GM19239 (cell line): Measurements from ENCODE around the gene GPR156.
"Not testable (repeated sequence)": the region's sequence is repeated elsewhere in the genome, so short reads cannot be mapped to it uniquely, and the experiment has no call there.

Experiments
- DNase-seq: peaks from one replicate; pipeline ENCODE4 v3.0.0; 2011; ENCODE audit warnings: low spot score; ENCODE audit not compliant: insufficient read length
- FAIRE-seq: peaks from 2 replicates; lab custom pipeline; 2011; peaks lifted over from hg19 to GRCh38; lab: Jason Lieb, UNC

GPR156 gene

DNA sequence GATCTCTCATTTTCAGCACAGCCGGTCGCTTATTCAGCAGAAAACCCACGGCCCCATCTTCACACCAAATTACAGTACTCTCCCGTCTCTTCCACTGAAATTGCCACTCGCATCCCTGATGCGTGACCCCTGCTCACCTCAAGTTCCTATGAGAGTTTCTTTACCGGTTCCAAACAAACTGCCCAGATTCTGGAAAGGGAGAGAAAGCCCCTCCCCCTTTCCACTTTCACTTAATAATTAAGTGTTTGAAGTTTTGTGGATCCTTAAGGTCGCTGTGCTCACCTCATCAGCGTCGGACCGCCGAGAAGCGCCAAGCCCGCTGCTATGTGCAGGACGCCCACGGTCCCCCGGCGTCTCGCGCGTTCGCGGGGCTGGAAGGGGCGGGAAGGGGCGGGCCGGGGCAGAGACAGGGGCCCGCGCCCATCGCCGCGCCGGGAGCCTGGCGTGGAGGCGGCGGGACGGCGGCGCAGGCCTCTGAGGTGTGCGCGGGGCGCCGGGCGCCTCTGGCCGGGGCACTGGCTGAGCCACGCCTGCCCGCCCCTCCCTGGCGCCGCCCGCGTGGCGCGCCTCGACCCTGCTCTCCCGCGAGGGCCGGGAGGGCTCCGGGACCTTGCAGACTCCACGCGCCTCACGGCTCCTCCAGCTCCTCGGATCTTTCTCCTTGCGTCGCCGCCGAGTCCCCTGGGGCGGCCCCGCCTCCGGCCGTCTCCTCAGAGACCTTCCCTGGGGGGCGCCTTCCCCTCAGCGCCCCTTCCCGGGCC, at the start of gene GPR156:
Gene GPR156, minus strand, starts transcription at position 476 of the 761 bp plus-strand sequence. CDS start 41,124 bp downstream, outside the sequence.
- FAIRE-seq: no peak
- DNase-seq: no peak

DNA sequence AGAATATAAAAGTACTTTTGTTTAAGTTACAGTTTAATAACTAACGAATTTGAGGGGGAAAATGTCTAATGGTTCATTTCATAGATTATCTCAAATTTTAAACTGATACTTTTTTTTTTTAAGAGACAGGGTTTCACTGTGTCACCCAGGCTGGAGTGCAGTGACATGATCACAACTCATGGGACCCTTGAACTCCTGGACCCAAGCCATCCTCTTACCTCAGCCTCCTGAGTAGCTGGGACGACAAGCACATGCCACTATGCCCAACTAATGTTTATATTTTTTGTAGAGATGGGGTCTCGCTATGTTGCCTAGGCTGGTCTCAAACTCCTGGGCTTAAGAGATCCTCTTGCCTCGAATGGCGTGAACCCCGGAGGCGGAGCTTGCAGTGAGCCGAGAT, 47.6 kb upstream of the GPR156 start:
- DNase-seq (no peak), FAIRE-seq (no peak)

DNA sequence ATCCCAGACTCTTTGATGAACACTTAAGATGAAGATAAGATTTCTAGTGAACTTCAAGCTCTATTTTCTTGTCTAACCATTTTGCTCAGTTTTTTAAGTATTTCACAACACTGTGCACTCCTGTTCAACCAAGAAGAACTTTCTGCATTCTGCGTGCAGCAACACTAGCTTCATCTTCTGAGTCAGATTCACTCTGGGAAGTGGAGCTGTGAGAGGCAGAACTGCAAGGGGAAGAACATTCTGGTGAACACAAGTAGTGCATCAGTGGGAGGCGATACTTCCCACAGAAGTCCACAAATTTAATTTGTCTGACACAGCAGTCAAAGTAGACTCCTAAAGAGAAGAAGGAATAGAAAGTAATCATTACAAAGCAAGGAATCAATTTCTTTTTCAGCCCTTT, 46.1 kb upstream of the GPR156 start:
- FAIRE-seq (peak; percentile 37), DNase-seq (no peak)

DNA sequence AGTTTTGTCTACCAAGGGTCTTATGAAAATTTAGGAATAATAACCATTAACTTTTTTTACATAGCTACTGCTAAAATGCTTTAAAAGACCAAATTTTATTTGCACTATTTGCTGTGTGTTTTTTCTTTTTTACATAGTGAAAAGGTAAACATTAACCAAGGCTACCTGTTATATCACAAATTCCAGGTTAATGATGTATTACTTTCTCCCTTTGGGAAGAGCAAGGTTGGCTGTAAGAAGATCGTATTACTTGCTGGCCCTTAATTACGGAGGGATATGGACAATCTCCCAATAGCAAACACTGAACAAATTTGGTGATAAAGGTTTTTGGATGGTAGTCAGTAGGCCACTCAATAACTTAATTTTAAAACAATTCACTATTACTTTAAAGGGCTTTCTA, 41.8 kb upstream of the GPR156 start:
- FAIRE-seq: peak; percentile 71
- DNase-seq: no peak

DNA sequence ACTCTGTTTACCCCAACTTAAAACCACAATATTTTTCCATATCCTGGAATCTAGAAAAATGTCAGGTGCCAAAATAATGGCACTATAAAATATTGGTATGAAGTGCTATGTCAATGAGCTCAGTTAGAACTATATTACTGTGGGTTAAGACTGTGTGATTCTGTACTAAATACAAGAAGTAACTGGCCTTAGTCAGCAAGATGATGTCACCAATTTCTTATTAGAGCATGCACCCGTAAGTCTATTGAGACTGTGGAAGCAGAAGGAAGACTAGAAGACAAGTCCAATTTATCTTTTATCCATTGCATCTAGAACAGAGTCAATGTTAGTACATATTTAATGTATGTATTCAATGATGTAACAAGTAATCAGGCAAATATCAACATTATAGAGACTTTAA, 39.2 kb upstream of the GPR156 start:
- FAIRE-seq (no peak), DNase-seq (no peak)

DNA sequence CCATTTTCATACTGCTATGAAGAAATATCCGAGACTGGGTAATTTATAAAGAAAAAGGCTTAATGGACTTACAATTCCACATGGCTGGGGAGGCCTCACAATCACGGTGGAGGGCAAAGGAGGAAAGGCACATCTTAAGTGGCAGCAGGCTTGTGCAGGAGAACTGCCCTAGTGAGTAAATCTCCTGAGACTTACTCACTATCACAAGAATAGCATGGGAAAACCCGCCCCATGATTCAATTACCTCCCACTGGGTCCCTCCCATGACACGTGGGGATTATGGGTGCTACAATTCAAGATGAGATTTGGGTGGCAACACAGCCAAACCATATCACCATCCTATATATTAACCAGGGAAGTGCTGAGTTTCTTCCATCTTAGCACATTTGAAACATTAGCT, 38.7 kb upstream of the GPR156 start:
- not testable (repeated sequence) for DNase-seq, FAIRE-seq

DNA sequence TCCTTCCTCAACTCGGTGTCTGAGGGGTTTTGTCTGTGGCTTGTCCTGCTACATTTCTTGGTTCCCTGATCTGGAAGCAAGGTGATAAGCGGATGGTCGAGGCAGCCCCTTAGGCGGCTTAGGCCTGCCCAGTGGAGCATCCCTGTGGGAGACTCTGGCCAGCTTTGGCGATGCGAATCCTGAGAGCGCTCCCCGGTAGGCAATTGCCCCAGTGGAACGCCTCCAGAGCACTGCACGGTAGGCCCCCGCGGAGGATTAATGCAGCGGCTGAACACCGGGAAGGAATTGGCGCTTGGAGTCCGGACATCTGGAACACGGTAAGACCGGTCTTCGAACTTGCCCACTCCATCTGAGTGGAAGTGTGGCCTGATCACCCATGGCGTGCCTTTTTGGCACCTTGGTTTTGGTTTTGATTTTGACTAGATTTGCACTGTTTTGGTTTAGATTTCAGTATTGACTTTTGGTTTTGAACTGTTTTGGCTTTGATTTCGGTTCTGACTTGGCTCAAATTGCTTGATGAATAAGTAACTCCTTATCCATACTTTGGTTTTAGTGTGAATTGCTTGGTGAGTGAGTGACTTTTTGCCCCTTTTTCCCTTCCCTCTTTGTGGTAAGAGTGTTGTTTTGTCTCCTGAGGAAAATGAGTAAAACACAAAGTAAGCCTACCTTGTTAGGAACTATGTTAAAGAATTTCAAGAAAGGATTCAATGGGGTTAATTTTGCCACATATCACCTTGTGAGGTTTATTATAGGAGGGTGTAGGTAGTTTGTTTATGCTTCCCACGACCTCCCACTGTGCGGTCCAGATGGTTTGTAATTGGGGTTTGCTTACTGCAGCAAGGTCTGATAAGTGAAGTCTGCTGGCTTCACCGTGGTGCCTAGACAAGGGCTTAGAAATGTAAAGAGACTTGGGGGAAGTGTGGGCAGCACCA, 27.1 kb upstream of the GPR156 start:
- peak; percentile 85 for FAIRE-seq
- DNase-seq: no peak

DNA sequence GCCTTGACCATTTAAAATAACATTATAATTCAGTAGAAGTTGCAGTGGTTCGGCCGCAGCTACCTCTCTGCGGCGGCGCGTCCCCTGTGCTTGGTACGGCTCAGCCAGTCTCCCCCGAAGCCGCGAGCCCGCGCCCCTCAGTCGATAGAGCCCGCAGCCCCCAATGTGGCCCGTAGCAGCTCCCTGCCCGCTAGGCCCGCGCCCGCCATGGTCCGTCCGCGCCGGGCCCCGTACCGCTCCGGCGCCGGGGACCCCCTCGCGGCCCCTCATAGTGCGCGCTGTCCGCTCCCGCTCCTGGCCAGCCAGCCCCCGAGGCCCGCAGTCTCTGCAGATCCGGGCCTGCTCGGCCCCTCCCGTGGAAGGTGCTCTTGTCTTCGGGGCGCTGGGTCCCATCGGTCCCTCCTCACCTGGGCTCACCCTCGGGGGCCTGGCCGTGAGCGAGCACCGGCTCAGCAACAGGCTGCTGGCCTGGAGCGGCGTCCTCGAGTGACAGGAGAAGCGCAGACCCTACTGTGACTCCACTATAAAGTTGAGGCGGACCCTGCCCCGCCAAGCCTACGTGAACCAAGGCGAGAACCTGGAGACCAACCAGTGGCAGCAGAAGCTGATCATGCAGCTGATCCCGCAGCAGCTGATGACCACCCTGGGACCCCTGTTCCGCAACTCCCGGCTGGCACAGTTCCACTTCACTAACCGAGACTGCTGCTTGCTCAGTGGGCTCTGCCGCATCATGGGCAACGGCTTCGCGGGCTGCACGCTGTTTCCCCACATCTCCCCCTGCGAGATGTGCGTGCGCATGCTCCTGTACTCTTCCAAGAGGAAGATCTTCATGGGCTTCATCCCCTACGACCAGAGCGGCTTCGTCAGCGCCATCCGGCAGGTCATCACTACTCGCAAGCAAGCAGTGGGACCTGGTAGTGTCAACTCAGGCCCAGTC, 21.8 kb upstream of the GPR156 start:
- no peak for FAIRE-seq
- DNase-seq: no peak

DNA sequence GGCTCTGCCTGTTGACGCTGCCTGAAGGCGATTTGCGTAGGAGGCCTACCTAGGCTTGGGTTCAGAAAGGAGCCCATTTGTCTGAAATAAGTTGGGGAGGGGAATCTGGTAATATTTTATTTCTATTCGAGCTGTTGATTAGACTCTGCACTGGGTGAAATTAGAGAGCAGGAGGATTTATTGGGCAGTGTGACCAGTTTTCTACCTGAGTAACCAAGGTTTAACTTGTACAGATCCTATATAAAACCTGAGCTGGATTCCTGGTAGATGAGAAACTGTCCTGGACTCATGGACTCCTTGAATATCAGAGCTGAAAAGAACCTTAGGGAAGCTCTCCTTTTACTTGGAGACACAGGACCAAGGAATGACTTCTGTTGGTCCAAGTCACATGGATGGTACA, 19.6 kb upstream of the GPR156 start:
- no peak for FAIRE-seq
- DNase-seq: no peak

DNA sequence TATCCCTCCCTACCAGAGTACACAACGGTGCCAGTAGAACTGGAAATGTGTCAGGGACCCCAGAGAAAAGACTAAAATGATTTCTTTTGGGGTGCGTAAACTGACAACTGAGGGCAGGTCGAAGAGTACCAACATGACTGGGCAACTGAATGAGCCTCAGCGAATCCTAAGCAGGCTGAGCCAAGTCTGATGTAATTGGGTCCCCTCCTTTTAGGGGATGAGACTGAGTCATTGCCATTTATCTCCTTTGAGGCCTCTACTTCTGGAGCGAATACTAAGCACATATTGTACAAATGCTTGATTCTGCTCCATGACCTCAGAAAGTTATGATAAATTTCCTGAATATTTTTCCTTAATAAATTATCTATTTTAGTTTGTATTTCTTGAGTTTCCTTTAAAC, 17.3 kb upstream of the GPR156 start:
- DNase-seq: no peak
- FAIRE-seq: no peak

DNA sequence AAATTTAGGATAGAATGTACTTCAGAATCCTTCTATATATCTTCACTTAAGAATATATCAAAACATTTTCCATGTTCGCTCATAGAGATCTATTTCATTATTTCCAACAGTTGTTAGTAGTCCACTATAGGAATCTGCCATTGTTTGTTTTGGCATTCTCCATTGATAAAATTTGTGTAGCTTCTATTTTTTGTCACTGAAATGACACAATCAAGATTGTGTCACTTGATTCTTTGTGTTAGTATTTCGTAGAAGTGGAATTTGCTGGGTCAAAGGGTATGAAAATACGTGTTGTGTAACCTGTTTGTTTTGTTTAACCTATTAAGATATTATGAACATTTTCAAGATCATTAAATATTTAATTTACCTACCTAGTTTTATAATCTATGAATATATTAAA, 15.9 kb upstream of the GPR156 start:
- no peak for DNase-seq
- FAIRE-seq: no peak

DNA sequence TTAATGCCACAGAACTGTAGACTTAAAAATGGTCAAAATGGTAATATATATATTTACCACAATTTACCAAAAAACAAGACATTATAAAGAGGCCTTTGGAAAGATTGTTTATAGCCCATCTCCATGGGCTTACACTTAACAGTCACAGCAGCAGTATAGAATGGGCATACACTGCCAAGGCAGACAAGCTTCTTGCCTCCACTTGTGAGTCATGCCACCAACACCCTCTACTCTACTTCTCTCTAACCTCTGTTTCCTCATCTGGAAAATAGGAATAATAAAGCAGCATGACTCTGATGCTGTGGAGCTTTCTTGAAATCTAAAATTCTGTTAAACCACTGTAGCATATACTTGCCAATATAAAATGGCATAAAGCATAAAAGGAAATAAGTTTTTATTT, 14.4 kb upstream of the GPR156 start:
- FAIRE-seq: no peak
- no peak for DNase-seq

DNA sequence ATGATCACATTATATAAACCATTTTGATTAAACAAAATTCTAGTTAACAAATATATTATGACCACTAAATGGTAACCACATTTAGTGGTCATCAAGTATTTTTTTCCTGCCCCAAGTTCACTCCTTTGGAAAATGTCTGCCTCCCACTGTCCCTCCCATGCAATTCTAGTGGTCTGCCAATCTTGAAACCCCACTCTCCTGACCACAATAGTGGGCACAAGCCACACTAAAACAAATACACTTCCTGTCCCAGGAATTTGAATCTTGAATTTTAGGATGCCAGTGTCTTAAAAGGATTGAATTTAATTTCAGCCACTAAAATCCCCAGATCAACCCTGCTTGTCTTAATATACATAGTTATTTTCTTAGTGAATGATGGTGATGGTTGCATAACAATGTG, 14.0 kb upstream of the GPR156 start:
- no peak for DNase-seq
- no peak for FAIRE-seq

DNA sequence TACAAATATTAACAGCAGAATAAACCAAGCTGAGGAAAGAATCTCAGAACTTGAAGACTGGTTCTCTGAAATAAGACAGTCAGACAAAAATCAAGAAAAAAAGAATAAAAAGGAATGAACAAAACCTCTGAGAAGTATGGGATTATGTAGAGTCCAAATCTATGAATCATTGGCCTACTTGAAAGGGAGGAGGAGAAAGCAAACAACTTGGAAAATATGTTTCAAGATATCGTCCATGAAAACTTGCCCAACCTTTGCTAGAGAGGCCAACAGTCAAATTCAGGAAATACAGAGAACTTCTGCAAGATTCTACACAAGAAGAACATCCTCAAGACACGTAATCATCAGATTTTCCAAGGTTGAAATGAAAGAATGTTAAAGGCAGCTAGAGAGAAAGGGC, 6.5 kb upstream of the GPR156 start:
- not testable (repeated sequence) for DNase-seq, FAIRE-seq

DNA sequence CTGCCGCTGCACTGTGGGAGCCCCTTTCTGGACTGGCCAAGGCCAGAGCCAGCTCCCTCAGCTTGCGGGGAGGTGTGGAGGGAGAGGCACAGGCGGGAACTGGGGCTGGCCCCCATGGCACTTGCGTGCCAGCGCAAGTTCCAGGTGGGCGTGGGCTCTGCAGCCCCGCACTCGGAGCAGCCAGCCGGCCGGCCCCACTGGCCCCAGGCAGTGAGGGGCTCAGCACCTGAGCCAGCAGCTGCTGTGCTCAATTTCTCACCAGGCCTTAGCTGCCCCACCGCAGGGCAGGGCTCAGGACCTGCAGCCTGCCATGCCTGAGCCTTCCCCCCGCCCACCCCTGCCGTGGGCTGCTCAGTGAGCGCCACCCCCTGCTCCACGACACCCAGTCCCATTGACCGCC, 4.6 kb upstream of the GPR156 start:
- no peak for DNase-seq
- no peak for FAIRE-seq

DNA sequence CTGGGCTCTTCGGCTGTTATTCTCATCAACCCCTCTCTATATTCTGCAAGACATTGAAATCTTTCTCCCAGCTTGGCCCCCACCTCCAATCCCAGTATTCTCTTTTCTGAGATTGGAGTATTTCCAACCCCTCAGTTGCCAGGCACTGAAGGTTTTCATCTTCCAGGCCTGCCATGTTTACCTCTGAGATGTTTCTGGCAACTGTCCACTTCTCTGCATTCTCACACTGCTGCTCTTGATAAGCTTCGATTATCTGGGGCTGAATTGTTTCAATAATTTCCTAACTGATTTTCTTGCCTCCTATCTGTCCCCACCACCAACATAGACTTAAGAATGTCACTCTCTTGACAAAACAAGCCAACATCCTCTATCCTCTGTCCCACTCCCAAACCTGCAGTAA, 1.4 kb upstream of the GPR156 start:
- FAIRE-seq (no peak), DNase-seq (no peak)

DNA sequence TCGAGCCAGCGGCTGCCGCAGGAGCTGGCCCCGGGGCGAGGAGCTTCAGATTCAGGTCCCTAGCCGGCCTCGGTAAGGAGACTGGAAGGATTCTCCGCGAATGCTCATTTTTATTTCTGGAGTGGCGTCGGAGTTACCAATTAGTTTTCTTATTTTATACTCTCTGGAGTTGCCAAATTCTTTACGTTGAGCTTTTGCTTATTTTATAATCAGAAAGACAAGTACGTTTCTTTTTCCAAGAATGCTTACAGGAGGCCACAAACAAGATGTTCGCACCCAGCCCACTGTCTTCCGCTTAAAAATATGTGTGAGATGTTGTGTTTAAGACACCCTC, 453 bp upstream of the GPR156 start:
- no peak for DNase-seq
- no peak for FAIRE-seq

DNA sequence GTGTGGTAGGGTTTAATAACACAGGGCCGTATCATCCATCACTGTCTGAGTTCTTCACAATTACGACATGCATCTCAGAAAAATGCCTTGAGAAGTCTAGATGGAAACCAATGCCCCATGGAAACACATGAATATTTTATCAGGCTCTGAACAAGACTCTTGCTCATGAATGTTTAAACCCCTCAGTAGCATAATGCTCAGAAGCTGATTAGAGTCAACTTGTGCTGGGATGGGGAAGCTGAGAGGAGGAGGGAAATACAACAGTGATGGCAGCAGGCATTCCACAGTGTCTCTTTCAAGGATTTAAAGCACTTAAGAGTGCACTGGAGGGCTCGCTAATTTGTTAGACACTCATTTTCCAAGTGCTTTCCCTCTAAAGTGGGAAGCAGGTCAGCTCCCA, 3.8 kb downstream of the GPR156 start:
- DNase-seq: no peak
- no peak for FAIRE-seq

DNA sequence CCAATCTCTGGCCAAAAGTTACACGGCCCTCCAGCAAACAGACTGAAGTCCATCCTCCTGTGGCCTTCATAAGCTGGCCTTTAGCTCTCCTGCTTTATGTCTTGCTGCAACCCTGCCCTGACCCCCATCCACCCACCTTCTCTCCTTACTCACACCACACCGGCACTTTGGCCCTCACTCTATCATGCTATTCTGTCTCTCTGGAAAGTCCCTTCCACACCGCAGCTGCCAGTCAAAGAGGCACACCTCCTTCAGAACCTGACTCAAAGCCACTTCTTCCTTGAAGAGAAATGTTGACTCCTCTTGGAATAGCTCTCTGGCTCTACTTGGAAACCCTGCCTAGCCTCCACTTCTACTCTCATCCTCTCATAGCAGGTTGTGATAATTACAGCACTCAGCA, 4.5 kb downstream of the GPR156 start:
- FAIRE-seq (no peak), DNase-seq (no peak)

DNA sequence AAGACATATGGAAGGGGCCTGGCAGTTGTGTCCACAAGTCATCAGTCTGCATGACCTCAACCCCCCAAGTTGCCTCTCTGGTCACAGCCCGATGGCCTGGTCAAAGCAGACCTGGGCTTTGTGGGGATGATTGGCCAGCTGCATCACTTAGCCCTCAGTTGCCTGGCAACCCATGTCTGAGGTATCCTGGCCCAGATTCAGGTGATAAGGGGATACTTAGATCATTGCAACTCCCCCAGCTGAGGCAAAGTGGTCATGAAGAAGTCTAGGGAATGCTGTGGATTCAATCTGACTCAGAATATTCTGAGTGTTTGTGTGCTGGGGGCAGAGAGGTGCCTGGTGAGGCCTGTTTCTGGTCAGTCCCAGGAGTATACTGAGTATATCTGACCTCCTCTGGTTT, 5.0 kb downstream of the GPR156 start:
- no peak for FAIRE-seq

More for the DNA sequence above, 5.0 kb downstream of the GPR156 start:
- no peak for DNase-seq
